GM12865 (cell line): ENCODE data around the gene PRKN.

Source experiments
- DNase-seq: peaks from one replicate; pipeline ENCODE4 v3.0.0; 2010; ENCODE audit warnings: low read depth
- H3K4me3 ChIP-seq: 2 replicates; pipeline ENCODE4 v1.5.1; 2011; ENCODE audit warnings: mild to moderate bottlenecking, low read depth, low read length, control low read depth
- TF ChIP-seq, protein P1 (sequence below): IDR thresholded peaks from 2 replicates; pipeline ENCODE4 v1.5.1; 2011; ENCODE audit warnings: low read length, control low read depth, low read depth, inconsistent platforms; ENCODE audit not compliant: insufficient read depth; ENCODE audit errors: missing control alignments

The PRKN gene

DNA sequence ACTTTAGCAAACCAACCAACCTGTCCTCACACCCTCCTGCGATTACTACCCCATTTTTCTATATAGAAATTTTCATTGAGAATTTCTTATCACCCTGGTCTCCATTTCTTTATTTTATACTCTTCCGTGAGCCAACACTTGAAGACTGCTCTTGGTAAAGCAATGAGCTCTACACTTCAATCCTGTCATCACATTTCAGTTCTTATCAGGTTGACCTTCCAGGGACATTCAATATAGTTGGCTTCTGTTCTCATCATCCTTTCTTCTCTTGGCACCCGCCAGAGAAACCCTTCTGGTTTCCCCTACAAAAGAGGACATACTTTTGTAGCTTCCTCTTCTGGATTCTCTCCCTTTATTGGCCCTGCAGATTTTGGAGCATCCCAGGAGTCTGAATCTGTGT lies 279.3 kb downstream of the PRKN start:
- no peak for DNase-seq
- TF ChIP-seq, protein P1, sequence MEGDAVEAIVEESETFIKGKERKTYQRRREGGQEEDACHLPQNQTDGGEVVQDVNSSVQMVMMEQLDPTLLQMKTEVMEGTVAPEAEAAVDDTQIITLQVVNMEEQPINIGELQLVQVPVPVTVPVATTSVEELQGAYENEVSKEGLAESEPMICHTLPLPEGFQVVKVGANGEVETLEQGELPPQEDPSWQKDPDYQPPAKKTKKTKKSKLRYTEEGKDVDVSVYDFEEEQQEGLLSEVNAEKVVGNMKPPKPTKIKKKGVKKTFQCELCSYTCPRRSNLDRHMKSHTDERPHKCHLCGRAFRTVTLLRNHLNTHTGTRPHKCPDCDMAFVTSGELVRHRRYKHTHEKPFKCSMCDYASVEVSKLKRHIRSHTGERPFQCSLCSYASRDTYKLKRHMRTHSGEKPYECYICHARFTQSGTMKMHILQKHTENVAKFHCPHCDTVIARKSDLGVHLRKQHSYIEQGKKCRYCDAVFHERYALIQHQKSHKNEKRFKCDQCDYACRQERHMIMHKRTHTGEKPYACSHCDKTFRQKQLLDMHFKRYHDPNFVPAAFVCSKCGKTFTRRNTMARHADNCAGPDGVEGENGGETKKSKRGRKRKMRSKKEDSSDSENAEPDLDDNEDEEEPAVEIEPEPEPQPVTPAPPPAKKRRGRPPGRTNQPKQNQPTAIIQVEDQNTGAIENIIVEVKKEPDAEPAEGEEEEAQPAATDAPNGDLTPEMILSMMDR: no peak
- no peak overlapping the region for H3K4me3 ChIP-seq

DNA sequence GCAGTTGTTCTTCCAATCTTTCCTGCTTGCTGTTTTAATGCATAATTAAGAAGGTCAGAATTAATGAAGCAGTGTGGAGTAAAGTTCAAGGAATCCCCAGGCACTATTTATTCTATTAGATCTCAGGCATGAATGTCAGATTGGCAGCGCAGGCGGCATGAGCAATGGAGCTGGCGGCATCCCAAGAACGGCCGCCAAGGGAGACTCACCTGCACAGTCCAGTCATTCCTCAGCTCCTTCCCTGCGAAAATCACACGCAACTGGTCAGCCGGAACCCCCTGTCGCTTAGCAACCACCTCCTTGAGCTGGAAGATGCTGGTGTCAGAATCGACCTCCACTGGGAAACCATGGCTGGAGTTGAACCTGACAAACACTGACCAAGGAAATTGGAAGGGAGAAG lies 284.5 kb downstream of the PRKN start:
- TF ChIP-seq, protein P1: no peak
- H3K4me3 ChIP-seq: no peak overlapping the region
- no peak for DNase-seq

DNA sequence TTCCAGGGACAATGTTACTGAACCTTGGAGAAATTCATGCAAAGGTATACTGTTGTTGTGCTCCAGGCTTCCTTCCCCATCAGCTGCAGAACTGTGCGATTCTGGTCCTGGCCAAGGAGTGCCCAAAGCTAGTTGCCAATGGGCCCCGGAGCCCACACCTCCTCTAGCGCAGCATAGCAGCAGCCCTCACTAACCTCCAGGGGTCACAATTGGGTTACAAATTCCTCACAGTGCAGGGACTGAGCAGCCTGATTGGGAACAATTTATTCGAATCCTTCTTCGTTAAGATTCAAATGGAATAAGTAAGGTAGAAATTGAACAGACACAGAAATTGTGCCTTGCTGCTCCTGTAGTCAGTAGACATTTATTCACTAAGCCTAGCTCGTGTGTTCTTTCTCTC lies 284.9 kb downstream of the PRKN start:
- peak; percentile 18 for DNase-seq
- TF ChIP-seq, protein P1: peak; percentile 22
- no peak overlapping the region for H3K4me3 ChIP-seq

DNA sequence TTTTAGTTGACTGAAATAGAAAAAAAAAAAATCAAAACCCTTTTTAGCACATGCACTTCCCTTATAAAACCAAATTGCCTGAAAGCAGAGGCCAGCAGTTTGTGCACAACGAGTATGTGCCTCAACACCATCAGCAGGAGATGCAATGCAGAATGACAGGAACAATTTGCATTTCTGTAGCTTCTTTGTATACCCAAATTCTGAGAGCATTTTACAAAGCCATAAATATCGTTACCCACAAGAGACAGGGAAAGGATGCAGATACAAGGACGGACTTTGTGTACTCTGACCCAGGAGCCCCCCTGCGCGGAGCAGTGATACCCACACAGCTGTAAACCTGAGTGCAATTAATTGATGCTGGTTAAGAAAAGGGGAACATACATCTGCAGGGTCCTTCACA lies 285.6 kb downstream of the PRKN start:
- no peak for DNase-seq
- TF ChIP-seq, protein P1: no peak
- H3K4me3 ChIP-seq: no peak overlapping the region

DNA sequence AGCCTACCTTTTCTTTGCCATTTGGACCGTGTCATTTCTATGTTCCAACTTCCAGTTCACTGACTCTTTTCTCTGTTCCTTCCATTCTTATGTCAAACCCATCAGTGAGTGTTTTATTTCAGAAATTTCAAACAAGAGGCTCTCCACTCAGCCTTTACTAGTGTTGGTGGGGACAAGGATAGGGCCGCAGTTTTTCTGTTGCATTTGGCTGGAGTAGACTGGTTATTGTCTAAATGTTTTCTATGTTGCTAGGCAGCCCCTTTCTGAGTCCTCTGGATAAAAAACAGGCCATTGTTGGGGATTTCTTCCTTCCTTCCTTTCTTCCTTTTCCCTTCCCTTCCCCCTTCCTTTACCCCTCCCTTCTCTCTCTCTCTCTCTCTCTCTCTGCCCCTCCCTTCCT lies 288.6 kb downstream of the PRKN start:
- TF ChIP-seq, protein P1: no peak
- DNase-seq: no peak
- no peak overlapping the region for H3K4me3 ChIP-seq

DNA sequence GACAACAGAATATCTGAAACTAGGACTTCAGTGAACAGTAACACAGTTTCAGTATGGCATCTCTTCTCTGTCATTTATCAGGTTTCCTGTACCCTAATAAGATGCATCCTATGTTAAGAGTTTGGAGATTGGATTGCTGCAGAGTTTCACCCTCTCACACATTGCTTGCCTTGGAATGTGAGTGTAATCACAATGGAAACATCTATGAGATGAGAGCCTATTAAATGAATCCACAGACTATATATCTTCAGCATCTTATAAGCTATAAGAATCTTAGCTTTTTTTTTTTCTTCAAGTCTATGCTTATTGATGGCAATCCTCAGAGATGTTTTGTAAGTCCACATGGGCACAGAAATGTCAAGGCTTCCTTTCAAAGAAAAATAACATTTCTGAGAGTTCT lies 292.5 kb downstream of the PRKN start:
- no peak overlapping the region for H3K4me3 ChIP-seq
- DNase-seq: no peak
- TF ChIP-seq, protein P1: no peak

DNA sequence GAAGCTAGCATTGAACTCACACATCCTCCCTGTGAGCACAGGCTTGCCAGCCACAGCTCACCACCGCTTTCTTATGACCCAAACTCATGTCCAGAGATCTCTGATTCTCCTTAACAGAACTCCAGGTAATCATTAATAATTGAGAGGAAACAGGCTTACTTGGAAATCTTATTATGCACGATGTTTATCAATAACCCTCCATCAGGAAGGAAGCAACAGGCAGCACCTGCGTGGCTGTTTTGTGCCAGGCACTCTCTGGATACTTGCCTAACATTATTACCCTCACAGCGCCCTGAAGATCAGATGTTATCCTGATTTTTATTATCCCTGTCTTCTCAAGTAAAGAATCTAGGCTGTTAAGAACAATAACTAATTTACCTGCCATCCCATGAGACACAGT lies 306.6 kb downstream of the PRKN start:
- H3K4me3 ChIP-seq: no peak overlapping the region
- no peak for DNase-seq
- TF ChIP-seq, protein P1: no peak
